ENCODE data around the gene UBE3D. TPM values are rescaled to one million over a fixed set of nuclear protein-coding genes. Genes with fewer than 3 reads are reported as not detected.

UBE3D gene
- total and polyA plus RNA-seq, 2 of the 8 experiments (the other 6 are each of a cell fraction or from before 2014, with no cell fraction given): 5.7 to 16.3 TPM

GRCh38 chr6:82865461-82865860 is 200.2 kb downstream of the UBE3D start:
- no peak overlapping the region for H3K27ac ChIP-seq (ENCODE audit: low read depth, low read length)
- no peak overlapping the region for H3K4me2 ChIP-seq (ENCODE audit: insufficient read depth in 1 of 2, low read depth in 2 of 2, low read length in 2 of 2)
- H3K23me2 ChIP-seq (ENCODE audit: low read depth, low read length): peaks cover 1% of the 10 kb centered on the region; the same call in 1 of the 2 replicates
- DNase-seq (ENCODE audit: low read depth in 1 of 2, low spot score in 2 of 2) (no peak), FAIRE-seq (no peak)
- ChIA-PET POLR2A (ENCODE audit: partially characterized antibody) (no interaction called here), CTCF (ENCODE audit: partially characterized antibody) (no interaction called here)
- H3K18ac ChIP-seq (ENCODE audit: extremely low read depth, low read length): no peak overlapping the region
- H3K4ac ChIP-seq (replicated peaks; ENCODE audit: insufficient read length, low read depth, low read length): no peak overlapping the region
- no peak overlapping the region for H2AK5ac ChIP-seq (ENCODE audit: low read depth, low read length)
- H3K9ac ChIP-seq (replicated peaks in 1 of 4; ENCODE audit: extremely low read depth in 1 of 4, low read depth in 3 of 4, low read length in 3 of 4): no peak overlapping the region
- no peak overlapping the region for H3K56ac ChIP-seq (replicated peaks; ENCODE audit: insufficient read length, low read depth, low read length)
- H3K79me1 ChIP-seq (ENCODE audit: low read depth, low read length): no peaks in the 10 kb centered on the region
- no peak overlapping the region for H4K8ac ChIP-seq (ENCODE audit: extremely low read depth, insufficient read depth, low read length)
- TF ChIP-seq BCL11A (IDR thresholded peaks at IDR 0.05; ENCODE audit: low read depth in 2 of 2, low read length in 2 of 2) (no peak), POU5F1 (IDR thresholded peaks at IDR 0.05; ENCODE audit: low read depth, low read length) (no peak)
- 82% methylated on average over 3 of the region's 3 CpGs; no CpG with 5 or more reads in 1 of the 2 experiments for WGBS, 2 experiments (ENCODE audit: extremely low coverage in 1 of 2, insufficient coverage in 1 of 2, insufficient read length in 1 of 2, insufficient replicate concordance in 2 of 2, low coverage in 1 of 2, low lambda C conversion rate in 2 of 2, missing lambda C conversion rate in 1 of 2)
- no peak overlapping the region for H4K5ac ChIP-seq (ENCODE audit: insufficient read length, low read depth, low read length)
- H3K79me2 ChIP-seq (ENCODE audit: control insufficient read depth in 1 of 2, insufficient read depth in 2 of 2, low read length in 2 of 2): no peaks in the 10 kb centered on the region
- no peak overlapping the region for H2BK5ac ChIP-seq (ENCODE audit: low read depth, low read length)
- no peak overlapping the region for H3K23ac ChIP-seq (ENCODE audit: insufficient read length)
- H2AFZ ChIP-seq (ENCODE audit: low read length): no peak overlapping the region
- H3K27me3 ChIP-seq (replicated peaks in 1 of 4; ENCODE audit: control insufficient read depth in 3 of 4, extremely low read depth in 1 of 4, insufficient read depth in 3 of 4, low read length in 3 of 4): no peaks in the 10 kb centered on the region
- no peaks in the 10 kb centered on the region for H3K36me3 ChIP-seq (ENCODE audit: control insufficient read depth in 2 of 4, insufficient read depth in 4 of 4, low read length in 3 of 4)
- no peak overlapping the region for H2BK120ac ChIP-seq (replicated peaks; ENCODE audit: low read depth, low read length)
- H2BK12ac ChIP-seq (ENCODE audit: low read depth, low read length): no peak overlapping the region
- no peaks in the 10 kb centered on the region for H4K20me1 ChIP-seq (replicated peaks in 1 of 2; ENCODE audit: control insufficient read depth in 1 of 2, insufficient read depth in 2 of 2, low read length in 2 of 2)
- no peak overlapping the region for H3K4me3 ChIP-seq (ENCODE audit: extremely low read depth in 1 of 4, insufficient read depth in 2 of 4, low read depth in 3 of 4, low read length in 4 of 4)
- H2BK20ac ChIP-seq (ENCODE audit: low read length): no peak overlapping the region
- no peaks in the 10 kb centered on the region for H3K4me1 ChIP-seq (replicated peaks in 1 of 4; ENCODE audit: control insufficient read depth in 3 of 4, insufficient read depth in 4 of 4, low read length in 3 of 4)
- no peak overlapping the region for H2BK15ac ChIP-seq (ENCODE audit: low read length)
- no peaks in the 10 kb centered on the region for H3K9me3 ChIP-seq (ENCODE audit: insufficient read depth in 2 of 2, low read depth in 1 of 2, low read length in 1 of 2)
- no peak overlapping the region for H4K91ac ChIP-seq (replicated peaks; ENCODE audit: insufficient read length, low read length)
- no peak overlapping the region for H3K14ac ChIP-seq (ENCODE audit: insufficient read length)

Measured in H1 (cell line).